GM19463 (cell line): Measurements from ENCODE around the gene ZNF284.

Experiments used
- ATAC-seq: cut with Tn5 transposase; IDR thresholded peaks from one replicate; pipeline ENCODE4 v1.9.1; 2021; ENCODE audit warnings: mild to moderate bottlenecking, moderate library complexity; ENCODE audit not compliant: unreplicated experiment

Gene ZNF284

DNA sequence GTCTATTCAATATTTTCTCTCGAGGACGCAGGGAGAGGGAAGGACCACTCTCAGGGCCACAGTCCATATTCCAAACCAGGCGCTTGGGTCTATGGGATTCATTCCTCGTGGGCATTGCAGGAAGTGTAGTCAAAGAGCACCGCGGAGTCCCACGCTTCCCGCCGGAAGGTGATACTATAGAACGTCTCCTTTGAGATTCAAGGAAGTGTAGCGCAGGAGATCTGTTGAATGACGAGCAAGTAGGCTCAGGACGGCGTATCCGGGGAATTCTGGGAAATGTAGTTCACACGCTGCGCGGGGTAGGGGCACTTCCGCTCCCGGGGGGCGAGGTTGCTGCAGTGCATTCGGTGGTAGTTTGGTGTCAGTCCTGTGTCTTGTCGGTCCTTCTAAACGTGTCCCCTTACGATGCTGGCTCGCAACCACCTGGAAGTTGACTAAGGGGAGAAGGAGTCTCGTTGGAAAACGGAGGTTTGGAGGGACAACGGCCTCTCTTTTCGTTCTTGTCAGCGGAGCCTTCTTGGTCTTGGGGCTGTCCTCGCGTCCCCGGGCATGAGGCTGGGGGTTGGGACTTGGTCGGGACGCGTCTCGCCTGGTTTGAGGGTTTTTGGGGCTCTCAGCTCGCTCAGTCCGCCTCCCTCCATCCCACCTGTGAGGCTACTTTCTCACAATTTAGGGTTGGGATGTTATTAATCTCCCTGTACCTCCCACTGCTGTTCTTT lies at the start of gene ZNF284:
TSS of gene ZNF284 (plus strand) at position 336 of the 719 bp plus-strand sequence. CDS start 4,231 bp downstream, outside the sequence.
- ATAC-seq: peak; percentile 98

DNA sequence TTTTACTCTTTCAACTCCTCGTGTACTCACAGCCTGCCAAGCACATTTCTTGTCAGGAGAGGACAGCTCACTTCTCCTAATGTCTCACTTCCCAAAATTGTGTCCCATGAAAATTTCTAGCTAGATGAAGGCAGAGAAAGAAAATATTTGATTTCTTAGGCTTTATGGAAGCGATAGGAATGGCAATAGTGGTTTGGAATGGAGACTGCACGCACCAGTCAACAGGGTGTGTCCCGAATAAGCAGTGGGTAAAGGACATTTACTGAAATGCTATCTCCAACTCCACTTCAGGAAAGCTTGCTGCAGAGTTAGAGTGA lies 47.1 kb upstream of the ZNF284 start:
- ATAC-seq: no peak

DNA sequence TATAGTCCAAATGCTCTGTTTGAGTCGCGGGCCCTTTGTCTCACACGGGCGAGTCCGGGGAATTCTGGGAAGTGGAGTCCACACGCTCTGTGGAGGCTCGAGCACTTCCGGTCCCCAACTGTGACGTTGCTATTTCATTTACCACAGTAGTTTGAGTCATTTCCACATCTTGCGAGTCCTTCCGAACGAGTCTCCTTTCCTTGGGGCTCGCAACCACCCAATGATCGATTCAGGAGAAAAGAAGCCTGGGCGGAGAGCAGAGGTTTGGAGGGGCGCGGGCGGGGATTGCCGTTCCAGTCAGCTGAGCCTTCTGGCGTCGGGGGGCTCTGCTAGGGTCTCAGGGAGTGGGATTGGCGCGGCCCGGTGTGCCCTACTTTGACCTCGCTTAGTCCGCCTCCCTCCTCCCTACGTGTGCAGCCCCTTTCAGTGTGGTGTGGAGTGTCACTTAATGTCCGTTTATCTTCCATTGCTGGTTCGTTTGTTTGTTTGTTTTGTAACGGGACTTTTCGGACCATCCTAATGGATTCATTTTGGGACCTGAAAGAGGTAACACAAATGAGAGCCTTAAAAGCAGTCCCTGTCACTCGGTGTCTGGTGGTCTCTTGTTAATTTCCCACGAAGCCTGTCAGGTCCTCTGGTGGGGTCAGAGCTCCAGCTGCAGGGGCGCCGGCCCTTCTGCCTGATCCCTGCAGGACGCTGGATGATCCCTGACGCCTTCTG lies 46.6 kb upstream of the ZNF284 start, which contains the start of gene ZNF222:
TSS of gene ZNF222 (plus strand) at position 163 of the 720 bp plus-strand sequence. CDS start at position 221, 58 bp downstream.
- peak; percentile 96 for ATAC-seq

DNA sequence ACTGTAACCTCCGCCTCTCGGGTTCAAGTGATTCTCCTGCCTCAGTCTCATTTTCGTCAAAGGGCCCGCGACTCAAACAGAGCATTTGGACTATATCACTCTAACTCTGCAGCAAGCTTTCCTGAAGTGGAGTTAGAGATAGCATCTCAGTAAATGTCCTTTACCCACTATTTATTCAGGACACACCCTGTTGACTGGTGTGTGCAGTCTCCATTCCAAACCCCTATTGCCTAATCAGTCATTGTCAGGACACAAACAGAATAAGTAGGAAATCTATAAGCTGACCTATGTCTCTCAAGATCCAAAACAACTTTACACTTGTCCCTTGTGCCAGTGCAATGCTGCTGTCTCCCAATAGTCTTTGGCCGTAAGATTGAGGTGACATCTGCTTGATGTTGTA lies 45.3 kb upstream of the ZNF284 start:
- ATAC-seq: no peak

DNA sequence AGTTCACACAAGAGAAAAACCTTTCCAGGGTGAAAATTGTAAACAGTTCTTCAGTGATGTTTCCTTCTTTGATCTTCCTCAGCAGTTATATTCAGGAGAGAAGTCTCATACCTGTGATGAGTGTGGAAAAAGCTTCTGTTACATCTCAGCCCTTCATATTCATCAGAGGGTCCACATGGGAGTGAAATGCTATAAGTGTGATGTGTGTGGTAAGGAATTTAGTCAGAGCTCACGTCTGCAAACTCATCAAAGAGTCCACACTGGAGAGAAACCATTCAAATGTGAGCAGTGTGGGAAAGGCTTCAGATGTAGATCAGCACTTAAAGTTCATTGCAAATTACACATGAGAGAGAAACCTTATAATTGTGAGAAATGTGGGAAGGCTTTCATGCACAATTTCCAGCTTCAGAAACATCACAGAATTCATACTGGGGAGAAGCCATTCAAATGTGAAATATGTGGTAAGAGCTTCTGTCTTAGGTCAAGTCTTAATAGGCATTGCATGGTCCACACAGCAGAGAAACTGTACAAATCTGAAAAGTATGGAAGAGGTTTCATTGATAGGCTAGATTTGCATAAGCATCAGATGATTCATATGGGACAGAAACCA lies 39.9 kb upstream of the ZNF284 start:
- ATAC-seq: no peak

DNA sequence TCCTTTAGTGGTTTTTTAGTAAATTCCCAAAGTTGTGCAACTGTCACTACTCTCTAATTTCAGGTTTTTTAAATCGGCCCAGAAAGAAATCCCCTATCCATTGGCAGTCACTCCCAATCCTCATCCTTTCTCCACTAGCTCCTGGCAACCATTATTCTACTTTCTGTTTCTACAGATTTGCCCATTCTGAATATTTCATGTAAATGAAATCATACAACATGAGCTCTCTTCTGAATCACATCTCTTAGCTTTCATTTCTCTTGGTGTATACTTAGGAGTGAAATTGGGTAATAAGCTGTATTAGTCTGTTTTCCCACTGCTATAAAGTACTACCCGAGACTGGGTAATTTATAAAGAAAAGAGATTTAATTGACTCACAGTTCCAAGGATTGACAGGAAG lies 29.8 kb upstream of the ZNF284 start:
- ATAC-seq: no peak

DNA sequence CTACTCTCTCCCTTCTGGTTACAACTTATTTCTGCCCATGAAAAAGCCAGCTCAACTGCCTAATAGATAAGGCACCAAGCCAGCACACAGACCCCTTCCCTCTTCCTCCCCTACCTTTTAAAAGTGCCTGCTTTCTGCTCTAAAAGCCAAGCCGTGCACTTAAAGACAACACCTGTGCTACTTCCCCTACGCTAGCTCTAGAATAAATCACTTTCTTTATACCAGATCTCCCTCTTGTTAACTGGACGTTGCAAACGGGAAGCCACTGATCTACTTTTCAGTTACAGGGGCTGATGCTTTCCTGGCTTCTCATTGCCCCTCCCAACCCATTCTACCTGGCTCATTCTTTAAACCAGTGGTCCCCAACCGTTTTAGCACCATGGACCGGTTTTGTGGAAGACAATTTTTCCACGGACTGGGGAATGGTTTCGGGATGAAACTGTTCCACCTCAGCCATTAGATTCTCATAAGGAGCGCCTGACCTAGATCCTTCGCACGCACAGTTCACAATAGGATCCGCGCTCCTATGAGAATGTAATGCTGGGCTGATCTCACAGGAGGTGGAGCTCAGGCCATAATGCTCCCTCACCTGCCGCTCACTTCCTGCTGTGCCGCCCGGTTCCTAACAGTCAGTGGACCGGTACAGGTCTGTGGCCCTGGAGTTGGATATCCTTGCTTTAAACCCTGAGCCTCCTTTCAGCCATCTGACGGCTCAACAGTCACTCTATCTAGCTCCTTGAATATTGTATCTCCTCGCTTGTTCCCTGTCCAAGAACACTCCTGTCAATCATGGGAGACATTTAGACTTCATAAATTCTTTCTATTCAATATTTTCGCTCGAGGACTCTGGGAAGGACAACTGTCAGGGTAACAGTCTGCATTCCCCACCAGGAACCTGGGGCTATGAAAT lies 21.0 kb upstream of the ZNF284 start:
- ATAC-seq: no peak

DNA sequence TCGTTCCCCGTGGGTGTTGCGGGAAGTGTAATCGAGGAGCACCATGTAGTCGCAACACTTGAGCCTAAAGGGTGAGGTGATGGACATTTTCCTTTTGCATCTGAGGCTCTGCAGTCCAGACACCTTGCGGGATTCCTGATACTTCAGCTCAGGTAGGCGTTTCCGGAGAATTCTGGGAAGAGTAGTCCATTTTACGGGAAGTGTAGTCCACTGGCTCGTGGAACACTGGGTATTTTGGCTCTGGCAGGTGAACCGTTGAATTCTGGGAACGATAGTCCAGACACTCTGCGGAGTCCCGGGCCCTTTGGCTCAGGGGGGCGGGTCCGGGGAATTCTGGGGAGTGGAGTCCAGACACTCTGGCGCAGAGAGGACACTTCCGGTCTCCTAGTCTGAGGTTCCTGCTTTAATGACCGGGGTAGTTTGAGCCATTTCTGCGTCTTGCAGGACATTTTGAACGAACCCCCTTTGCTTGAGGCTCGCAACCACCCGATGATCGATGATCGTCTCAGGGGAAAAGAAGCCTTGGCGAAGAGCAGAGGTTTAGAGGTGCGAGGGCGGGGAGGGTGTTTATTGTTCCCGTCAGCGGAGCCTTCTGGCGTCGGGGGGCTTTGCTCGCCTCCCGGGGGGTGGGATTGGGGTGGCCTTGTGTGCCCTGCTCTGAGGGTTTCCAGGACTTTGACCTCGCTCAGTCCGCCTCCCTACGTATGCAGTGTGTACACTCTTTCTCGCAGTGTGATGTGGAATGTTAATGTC lies 20.1 kb upstream of the ZNF284 start, which contains the start of gene ZNF223:
TSS of gene ZNF223 (plus strand) at position 387 of the 753 bp plus-strand sequence. CDS start 3,141 bp downstream, outside the sequence.
- no peak for ATAC-seq

DNA sequence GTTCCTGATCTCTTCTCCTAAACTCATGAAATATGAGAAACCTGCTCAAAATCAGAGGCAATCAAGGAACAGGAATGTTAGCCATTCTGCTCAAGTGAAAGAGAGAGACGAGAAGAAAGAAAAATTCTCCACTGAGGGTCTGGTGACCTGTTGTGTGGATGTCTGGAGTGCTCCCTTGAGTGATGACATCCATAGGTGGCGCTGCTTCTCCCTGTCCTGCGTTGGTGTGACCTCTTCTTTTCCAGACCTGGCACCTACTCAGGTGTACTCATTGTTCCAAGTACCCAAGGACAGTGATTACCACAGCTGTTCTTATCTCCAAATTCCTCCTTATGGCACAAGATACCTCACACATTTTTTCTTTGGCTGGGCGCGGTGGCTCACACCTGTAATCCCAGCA lies 16.1 kb upstream of the ZNF284 start:
- ATAC-seq: no peak

DNA sequence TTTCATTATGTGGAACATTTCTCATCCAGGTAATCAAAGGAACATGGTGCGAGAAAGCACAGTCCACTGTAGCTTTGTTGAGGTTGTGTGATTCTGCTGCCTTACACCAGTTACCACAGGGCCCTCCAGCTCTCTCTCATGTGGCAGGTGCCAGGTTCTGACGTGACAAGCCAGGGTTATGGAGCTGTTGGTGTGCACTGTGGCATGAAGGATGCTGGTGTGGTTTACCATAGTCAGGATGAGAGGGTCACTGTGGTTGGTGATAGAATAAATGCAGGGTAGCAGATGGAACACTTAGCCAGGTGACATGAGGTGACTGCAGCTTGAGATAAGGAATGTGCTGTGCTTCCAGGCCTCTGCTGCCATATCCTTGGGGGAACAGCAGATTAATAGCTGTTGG lies 12.7 kb upstream of the ZNF284 start:
- no peak for ATAC-seq

DNA sequence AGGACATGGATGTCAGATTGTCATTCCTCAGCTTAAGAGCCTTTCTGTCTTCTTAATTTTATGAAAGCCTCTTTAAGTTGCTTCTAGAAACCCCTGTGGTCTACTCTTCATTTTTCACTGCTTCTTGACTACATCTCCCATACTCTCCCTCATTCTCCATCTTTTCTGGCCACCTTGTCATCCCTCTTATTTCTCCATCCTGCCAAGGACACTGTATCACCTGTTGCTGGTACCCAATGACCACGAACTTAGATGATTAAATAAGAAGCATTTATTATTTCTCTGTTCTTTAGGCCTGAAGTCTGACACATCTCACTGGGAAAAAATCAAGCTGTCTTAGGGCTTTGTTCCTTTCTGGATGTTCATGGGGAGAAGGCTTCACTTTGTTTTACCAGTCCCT lies 10.9 kb upstream of the ZNF284 start:
- ATAC-seq: no peak

DNA sequence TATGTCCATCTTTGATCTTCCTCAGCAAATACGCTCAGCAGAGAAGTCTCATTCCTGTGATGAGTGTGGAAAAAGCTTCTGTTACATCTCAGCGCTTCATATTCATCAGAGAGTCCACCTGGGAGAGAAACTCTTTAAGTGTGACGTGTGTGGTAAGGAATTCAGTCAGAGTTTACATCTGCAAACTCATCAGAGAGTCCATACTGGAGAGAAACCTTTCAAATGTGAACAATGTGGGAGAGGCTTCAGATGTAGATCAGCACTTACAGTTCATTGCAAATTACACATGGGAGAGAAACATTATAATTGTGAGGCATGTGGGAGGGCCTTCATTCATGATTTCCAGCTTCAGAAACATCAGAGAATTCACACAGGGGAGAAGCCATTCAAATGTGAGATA lies 5.7 kb upstream of the ZNF284 start:
- no peak for ATAC-seq

DNA sequence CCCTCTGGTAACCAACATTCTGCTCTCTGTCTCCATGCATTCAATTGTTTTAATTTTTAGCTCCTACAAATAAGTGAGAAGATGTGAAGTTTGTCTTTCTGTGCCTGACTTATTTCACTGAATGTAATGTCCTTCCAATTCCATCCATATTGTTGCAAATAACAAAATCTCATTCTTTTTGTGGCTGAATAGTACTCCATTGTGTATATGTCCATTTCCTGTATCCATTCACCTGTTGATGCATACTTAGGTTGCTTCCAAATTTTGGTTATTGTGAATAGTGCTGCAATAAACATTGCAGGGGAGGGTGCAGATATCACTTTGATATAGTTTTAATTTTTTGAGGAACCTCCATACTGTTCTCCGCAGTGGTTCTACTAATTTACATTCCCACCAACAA lies 2.5 kb upstream of the ZNF284 start:
- ATAC-seq: no peak

DNA sequence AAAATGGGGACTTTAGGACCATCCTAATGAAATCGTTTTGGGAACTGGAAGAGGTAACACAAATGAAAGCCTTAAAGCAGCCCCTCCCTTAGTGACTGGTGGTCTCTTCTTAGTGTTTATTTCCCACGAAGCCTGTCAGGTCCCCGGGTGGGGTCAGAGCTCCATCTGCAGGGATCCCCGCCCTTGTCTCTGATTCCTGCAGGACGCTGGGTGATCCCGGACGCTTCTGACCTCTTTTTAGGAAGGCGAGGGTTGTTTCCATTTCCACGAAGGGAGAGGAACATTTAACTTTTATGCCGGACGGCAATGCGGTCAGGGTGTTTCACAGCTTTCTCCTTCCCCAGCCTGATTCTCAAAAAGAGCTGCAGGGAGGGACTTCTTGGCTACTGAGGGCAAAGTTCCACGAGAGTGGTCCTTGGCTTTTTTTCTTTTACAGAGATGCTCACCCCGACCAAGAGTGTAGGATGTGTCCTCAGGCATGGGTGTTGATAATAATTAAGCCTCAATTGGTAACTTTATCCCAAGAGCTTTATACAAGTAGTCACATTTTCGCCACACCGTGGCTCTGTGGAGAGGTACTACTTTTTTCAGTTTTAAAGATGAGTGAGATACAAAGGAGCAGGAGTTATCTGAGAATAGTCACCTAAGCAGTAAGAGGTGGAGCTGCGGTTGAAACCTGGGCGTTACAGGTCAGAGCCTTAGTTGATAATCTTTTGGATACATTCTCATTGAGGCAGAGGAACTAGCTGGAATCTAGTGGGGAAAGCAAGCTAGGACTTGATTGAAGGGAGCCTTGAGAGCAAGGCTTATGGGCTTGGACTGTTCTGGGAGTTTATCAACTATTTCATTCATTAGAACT lies 813 bp downstream of the ZNF284 start:
- ATAC-seq: no peak

DNA sequence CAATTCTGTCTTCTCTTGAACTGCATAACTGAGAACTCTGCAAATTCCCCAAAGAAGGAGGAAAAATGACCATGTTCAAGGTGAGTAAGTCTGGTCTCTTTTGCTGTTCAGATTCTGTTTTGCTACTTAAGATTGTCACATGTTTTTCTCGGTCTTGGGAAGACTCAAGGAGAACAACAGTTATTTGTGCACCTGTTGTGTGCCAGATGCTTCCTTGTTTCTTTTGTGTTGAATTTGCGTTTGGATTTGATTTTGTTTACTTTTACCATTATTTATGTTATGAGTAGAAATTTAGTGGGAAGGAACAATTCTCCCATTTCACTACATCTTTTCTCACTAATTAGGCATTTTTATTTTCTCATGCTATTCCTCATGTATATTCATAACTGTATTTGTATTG lies 4.4 kb downstream of the ZNF284 start:
- ATAC-seq: no peak

DNA sequence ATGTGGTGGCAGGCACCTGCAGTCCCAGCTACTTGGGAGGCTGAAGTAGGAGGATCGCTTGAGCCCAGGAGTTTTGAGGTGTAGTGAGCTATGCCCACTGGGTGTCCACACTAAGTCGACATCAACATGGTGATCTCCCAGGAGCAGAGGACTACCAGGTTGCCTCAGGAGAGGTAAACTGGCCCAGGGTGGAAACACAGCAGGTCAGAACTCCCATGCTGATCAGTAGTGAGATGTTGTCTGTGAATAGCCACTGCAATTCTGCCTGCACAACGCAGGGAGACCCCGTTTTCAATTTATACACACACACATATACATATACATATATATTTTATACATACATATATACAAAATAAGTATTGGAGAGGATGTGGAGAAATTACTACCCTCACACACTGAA lies 20.1 kb downstream of the ZNF284 start:
- no peak for ATAC-seq

DNA sequence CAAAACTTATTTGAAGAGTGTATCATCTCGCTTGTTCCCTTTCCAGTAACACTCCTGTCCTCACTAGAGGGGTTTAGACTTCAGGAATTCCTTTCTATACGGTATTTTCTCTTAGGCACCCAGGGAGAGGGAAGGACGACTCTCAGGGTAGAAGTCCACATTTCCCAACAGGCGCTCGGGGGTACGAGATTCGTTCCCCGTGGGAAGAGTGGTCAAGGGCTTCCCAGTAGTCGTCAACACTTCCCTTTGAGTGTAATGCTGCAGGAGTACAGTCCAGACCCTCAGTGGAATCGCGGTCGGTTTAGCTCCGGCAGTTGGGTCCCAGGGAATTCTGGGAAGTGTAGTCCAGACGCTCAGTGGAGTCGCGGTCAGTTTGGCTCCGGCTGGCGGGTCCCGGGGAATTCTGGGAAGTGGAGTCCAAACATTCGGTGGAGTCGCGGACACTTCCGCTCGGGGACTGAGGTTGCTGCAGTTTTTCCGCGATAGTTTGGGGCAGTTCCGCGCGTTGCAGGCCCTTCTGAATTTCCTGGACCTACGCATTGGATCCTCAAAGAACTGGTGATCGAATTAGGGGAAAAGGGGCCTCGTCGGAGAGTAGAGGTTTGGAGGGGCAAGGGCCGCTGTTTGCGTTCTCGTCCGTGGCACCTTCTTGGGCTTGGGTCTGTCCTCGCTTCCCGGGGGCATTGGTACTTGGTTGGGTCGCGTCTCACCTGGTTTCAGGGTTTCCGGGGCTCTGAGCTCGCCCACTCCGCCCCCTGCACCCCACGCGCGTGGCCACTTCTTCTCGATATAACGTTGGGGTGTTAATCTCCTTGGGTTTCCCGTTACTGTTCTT lies 22.2 kb downstream of the ZNF284 start, which contains the start of gene ZNF224:
TSS of gene ZNF224 (plus strand) at position 431 of the 835 bp plus-strand sequence. CDS start 3,513 bp downstream, outside the sequence.
- peak; percentile 85 for ATAC-seq

DNA sequence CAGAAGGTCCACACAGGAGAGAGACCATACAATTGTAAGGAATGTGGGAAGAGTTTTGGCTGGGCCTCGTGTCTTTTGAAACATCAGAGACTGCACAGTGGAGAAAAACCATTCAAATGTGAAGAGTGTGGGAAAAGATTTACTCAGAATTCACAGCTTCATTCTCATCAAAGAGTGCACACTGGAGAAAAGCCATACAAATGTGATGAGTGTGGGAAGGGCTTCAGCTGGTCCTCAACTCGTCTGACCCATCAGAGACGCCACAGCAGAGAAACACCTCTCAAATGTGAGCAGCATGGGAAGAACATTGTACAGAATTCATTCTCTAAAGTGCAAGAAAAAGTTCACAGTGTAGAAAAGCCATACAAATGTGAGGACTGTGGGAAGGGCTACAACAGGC lies 35.8 kb downstream of the ZNF284 start:
- no peak for ATAC-seq
